GM12878 (cell line): Measurements from ENCODE around the gene NSUN5.
"Not testable (repeated sequence)": the region's sequence is repeated elsewhere in the genome, so short reads cannot be mapped to it uniquely, and the experiment has no call there.

ENCODE experiments used
- CEBPB ChIP-seq, 2 experiments: fragments of 150-350 bp in 1 of 2; IDR thresholded peaks; 2 replicates each; pipeline ENCODE4 v1.6.1; 2012 to 2014; ENCODE audit warnings: low read depth in 2 of 2, low read length in 2 of 2, borderline replicate concordance in 1 of 2, inconsistent platforms in 1 of 2
- CHD2 ChIP-seq: IDR thresholded peaks from 2 replicates; pipeline ENCODE4 v1.6.1; 2011; ENCODE audit warnings: low read depth, low read length, improper control_type of control experiment, borderline replicate concordance
- ESRRA ChIP-seq: IDR thresholded peaks from 2 replicates; pipeline ENCODE4 v1.6.1; 2012; ENCODE audit warnings: mild to moderate bottlenecking, low read length, improper control_type of control experiment
- FOXK2 ChIP-seq: fragments of 450-650 bp; IDR thresholded peaks from 2 replicates; pipeline ENCODE4 v1.6.1; 2017; ENCODE audit warnings: mild to moderate bottlenecking, moderate library complexity
- HCFC1 ChIP-seq: fragments of 150-350 bp; IDR thresholded peaks from 2 replicates; pipeline ENCODE4 v1.6.1; 2014; ENCODE audit warnings: low read length
- IKZF1 ChIP-seq: fragments of 450-650 bp; conservative IDR thresholded peaks from 2 replicates; pipeline ENCODE4 v1.6.1; 2017; ENCODE audit warnings: antibody characterized with exemption, mild to moderate bottlenecking
- IRF3 ChIP-seq: fragments of 450-650 bp; IDR thresholded peaks from 2 replicates; pipeline ENCODE4 v1.6.1; 2014; ENCODE audit warnings: mild to moderate bottlenecking
- JUNB ChIP-seq: IDR thresholded peaks from 2 replicates; pipeline ENCODE4 v1.6.1; 2016; ENCODE audit warnings: antibody characterized with exemption, mild to moderate bottlenecking
- MEF2B ChIP-seq: fragments of 450-650 bp; IDR thresholded peaks from 2 replicates; pipeline ENCODE4 v1.6.1; 2018; ENCODE audit warnings: mild to moderate bottlenecking, moderate library complexity; ENCODE audit not compliant: partially characterized antibody, poor library complexity, severe bottlenecking
- MYC ChIP-seq: IDR thresholded peaks from 2 replicates; pipeline ENCODE4 v1.6.1; 2011; ENCODE audit warnings: mild to moderate bottlenecking, low read length, moderate library complexity, inconsistent platforms; ENCODE audit not compliant: insufficient read depth, insufficient replicate concordance, insufficient read length, severe bottlenecking
- NRF1 ChIP-seq: conservative IDR thresholded peaks from 2 replicates; pipeline ENCODE4 v1.6.1; 2011; ENCODE audit warnings: mild to moderate bottlenecking, low read depth, low read length, improper control_type of control experiment
- TF ChIP-seq, protein P1 (sequence below): IDR thresholded peaks from 2 replicates; pipeline ENCODE4 v1.6.1; 2012; ENCODE audit warnings: low read length, inconsistent platforms
- TF ChIP-seq, protein P2 (sequence below), 3 experiments: IDR thresholded peaks in 2 of 3; conservative IDR thresholded peaks in 1 of 3; 2 replicates each; pipeline ENCODE4 v1.5.1; 2011; ENCODE audit warnings: low read depth in 3 of 3, low read length in 3 of 3, mild to moderate bottlenecking in 3 of 3, control low read depth in 2 of 3, moderate library complexity in 2 of 3, inconsistent platforms in 1 of 3, mixed read lengths in 1 of 3; ENCODE audit not compliant: control insufficient read depth in 2 of 3, insufficient read depth in 1 of 3; ENCODE audit errors: extremely low read depth in 1 of 3
- TF ChIP-seq, protein P3 (sequence below): fragments of 450-650 bp; formaldehyde crosslinking; IDR thresholded peaks from 2 replicates; pipeline ENCODE4 v1.4.0; 2022; ENCODE audit warnings: mild to moderate bottlenecking, moderate library complexity

- TF ChIP-seq, protein P1, sequence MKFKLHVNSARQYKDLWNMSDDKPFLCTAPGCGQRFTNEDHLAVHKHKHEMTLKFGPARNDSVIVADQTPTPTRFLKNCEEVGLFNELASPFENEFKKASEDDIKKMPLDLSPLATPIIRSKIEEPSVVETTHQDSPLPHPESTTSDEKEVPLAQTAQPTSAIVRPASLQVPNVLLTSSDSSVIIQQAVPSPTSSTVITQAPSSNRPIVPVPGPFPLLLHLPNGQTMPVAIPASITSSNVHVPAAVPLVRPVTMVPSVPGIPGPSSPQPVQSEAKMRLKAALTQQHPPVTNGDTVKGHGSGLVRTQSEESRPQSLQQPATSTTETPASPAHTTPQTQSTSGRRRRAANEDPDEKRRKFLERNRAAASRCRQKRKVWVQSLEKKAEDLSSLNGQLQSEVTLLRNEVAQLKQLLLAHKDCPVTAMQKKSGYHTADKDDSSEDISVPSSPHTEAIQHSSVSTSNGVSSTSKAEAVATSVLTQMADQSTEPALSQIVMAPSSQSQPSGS, result not testable (repeated sequence)
- not testable (repeated sequence) for TF ChIP-seq MYC; CEBPB (IDR thresholded peaks at IDR 0.05; ENCODE audit: borderline replicate concordance in 1 of 2, low read depth in 2 of 2, low read length in 2 of 2); ESRRA; IKZF1; HCFC1; FOXK2; NRF1; MEF2B; IRF3; CHD2; JUNB
- TF ChIP-seq, protein P2, sequence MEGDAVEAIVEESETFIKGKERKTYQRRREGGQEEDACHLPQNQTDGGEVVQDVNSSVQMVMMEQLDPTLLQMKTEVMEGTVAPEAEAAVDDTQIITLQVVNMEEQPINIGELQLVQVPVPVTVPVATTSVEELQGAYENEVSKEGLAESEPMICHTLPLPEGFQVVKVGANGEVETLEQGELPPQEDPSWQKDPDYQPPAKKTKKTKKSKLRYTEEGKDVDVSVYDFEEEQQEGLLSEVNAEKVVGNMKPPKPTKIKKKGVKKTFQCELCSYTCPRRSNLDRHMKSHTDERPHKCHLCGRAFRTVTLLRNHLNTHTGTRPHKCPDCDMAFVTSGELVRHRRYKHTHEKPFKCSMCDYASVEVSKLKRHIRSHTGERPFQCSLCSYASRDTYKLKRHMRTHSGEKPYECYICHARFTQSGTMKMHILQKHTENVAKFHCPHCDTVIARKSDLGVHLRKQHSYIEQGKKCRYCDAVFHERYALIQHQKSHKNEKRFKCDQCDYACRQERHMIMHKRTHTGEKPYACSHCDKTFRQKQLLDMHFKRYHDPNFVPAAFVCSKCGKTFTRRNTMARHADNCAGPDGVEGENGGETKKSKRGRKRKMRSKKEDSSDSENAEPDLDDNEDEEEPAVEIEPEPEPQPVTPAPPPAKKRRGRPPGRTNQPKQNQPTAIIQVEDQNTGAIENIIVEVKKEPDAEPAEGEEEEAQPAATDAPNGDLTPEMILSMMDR (IDR thresholded peaks at IDR 0.05 in 2 of 3, conservative IDR thresholded peaks at IDR 0.05 in 1 of 3; ENCODE audit: control insufficient read depth in 2 of 3, extremely low read depth in 1 of 3, insufficient read depth in 1 of 3, low read depth in 3 of 3, low read length in 3 of 3), result not testable (repeated sequence)
- TF ChIP-seq, protein P3, sequence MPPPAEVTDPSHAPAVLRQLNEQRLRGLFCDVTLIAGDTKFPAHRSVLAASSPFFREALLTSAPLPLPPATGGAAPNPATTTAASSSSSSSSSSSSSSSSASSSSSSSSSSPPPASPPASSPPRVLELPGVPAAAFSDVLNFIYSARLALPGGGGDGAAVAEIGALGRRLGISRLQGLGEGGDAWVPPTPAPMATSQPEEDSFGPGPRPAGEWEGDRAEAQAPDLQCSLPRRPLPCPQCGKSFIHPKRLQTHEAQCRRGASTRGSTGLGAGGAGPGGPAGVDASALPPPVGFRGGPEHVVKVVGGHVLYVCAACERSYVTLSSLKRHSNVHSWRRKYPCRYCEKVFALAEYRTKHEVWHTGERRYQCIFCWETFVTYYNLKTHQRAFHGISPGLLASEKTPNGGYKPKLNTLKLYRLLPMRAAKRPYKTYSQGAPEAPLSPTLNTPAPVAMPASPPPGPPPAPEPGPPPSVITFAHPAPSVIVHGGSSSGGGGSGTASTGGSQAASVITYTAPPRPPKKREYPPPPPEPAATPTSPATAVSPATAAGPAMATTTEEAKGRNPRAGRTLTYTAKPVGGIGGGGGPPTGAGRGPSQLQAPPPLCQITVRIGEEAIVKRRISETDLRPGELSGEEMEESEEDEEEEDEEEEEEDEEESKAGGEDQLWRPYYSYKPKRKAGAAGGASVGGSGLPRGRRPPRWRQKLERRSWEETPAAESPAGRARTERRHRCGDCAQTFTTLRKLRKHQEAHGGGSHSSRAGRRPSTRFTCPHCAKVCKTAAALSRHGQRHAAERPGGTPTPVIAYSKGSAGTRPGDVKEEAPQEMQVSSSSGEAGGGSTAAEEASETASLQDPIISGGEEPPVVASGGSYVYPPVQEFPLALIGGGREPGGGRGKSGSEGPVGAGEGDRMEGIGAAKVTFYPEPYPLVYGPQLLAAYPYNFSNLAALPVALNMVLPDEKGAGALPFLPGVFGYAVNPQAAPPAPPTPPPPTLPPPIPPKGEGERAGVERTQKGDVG, result not testable (repeated sequence)
These were observed 11.4 kb upstream of the NSUN5 start for GRCh38 chr7:73320009-73320408.
